ENCODE results near the gene CGB5.
"Not testable (repeated sequence)": the region's sequence is repeated elsewhere in the genome, so short reads cannot be mapped to it uniquely, and the experiment has no call there.

Gene CGB5

DNA sequence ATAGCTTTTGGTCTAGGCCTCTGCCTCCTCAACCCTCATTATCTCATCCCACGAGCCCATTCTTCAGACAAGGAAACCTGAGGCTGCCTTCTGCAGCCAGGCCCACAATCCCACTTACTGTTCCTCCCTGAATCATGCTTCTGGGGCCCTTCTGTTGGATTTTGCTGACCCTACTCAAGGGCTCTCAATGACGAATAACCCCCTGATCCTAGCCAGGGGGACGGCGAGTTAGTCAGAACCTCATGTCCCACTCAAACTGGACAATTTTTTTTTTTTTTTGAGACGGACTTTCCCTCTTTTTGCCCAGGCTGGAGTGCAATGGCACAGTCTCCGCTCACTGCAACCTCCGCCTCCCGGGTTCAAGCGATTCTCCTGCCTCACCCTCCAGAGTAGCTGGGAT lies 21.5 kb upstream of the CGB5 start:
- no peak for DNase-seq

DNA sequence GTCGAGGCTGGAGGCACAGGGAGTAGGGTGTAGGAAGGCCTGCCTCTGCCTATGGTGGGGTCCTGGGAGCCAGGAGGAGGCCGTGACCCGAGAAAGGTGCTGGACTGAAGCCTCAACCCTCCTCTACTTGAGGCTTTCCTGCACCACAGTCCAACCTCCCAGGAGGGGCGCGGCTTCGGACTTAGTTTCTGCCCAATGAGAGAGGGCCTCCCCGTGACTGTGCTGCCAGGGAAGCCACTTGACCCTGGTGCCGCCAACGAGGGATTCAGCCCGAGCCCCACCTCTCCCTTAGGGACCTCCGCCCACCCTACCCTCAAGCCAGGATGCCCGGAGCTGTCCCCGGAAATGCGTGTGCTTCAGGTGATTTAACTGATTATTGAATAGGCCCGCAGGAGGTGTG lies 19.4 kb upstream of the CGB5 start, which contains the start of gene CGB3:
Gene CGB3 (minus strand): TSS at position 101 of the 400 bp plus-strand sequence. CDS start 362 bp downstream, outside the sequence.
- DNase-seq = not testable (repeated sequence)

DNA sequence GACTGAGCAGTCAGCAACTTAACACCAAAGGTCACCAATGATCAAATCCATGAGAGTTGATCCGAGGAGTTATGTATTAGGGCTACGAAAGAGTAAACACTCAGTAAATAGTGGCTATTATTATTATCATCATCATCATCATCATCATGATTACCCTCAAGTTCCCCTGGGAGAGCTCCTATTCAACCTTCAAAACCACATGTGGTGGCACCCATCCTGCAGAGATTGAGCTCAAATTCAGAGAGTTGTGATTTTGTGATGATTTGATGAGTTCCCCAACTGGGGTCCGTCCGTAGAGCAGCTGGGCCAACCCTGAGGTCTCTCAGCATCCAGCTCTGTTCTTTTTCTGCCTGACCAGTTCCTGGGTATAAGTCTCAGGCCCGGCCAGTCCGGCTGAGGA lies 18.6 kb upstream of the CGB5 start:
- DNase-seq = not testable (repeated sequence)

- not testable (repeated sequence) for DNase-seq
Measured at GRCh38 chr19:49025599-49025998, 18.0 kb upstream of the CGB5 start.

DNA sequence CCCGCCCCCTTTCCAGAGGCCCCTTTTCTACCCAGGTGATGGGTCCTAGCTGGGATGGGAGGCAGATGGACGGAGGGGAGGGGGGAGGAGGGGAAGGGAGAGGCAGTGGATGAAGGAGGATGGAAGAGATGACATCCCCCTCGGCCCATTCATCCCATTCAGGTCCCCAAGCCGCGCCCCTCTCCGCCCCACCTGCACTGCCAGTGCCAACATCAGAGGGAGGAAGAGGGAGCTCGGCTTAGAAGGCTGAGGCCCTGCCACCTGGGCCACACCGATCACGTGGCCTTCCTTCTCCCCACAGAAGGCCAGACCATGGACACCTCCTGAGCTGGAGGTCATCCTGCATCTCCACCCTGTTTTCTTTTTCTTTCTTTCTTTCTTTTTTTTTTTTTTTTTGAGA lies 15.0 kb upstream of the CGB5 start:
- not testable (repeated sequence) for DNase-seq

- not testable (repeated sequence) for DNase-seq
Measured at GRCh38 chr19:49029749-49030148, 13.9 kb upstream of the CGB5 start.

- DNase-seq = not testable (repeated sequence)
Measured at GRCh38 chr19:49030323-49030722, 13.3 kb upstream of the CGB5 start.

DNA sequence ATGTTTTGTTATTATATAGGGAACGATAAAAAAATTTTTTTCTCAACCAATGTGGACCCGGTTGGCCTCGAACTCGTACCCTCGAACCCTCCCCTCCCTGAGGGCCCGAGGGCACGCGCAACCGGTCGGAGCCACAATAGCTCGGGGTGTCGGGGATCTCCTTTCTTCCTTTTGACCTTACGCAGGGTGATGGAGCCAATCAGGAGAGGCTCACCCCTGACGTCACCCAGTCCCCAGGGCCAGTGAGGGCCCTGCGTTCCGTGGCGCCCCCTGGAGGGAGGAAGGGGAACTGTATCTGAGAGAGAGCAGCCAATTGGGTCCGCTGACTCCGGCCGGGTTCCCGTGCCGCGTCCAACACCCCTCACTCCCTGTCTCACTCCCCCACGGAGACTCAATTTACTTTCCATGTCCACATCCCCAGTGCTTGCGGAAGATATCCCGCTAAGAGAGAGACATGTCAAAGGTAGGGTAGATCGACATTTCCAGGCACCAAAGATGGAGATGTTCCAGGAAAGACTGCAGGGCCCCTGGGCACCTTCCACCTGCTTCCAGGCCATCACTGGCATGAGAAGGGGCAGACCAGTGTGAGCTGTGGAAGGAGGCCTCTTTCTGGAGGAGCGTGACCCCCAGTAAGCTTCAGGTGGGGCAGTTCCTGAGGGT lies 11.9 kb upstream of the CGB5 start, which contains the start of gene CGB2:
Gene CGB2 (plus strand): TSS at position 249 of the 660 bp plus-strand sequence. CDS start 206 bp downstream, at position 455.
- DNase-seq = not testable (repeated sequence)

DNA sequence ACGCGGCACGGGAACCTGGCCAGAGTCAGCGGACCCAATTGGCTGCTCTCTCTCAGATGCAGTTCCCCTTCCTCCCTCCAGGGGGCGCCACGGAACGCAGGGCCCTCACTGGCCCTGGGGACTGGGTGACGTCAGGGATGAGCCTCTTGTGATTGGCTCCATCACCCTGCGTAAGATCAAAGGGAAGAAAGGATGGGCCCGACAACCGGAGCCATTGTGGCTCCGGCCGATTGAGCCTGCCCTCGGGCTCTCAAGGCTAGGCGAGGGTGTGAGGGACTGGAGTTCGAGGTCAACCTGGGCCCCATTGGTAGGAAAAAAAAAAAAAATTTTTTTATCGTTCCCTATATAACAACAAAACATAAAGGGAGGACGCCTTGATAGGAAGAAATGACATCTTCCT lies 6.8 kb upstream of the CGB5 start, which contains the start of gene CGB1:
Gene CGB1 (minus strand): TSS at position 81 of the 400 bp plus-strand sequence. CDS start 184 bp downstream, outside the sequence.
- DNase-seq = not testable (repeated sequence)

DNA sequence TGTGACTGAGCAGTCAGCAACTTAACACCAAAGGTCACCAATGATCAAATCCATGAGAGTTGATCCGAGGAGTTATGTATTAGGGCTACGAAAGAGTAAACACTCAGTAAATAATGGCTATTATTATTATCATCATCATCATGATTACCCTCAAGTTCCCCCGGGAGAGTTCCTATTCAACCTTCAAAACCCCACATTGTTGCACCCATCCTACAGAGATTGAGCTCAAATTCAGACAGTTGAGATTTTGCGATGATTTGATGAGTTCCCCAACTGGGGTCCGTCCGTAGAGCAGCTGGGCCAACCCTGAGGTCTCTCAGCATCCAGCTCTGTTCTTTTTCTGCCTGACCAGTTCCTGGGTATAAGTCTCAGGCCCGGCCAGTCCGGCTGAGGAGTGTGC lies 5.5 kb upstream of the CGB5 start:
- DNase-seq = not testable (repeated sequence)

DNA sequence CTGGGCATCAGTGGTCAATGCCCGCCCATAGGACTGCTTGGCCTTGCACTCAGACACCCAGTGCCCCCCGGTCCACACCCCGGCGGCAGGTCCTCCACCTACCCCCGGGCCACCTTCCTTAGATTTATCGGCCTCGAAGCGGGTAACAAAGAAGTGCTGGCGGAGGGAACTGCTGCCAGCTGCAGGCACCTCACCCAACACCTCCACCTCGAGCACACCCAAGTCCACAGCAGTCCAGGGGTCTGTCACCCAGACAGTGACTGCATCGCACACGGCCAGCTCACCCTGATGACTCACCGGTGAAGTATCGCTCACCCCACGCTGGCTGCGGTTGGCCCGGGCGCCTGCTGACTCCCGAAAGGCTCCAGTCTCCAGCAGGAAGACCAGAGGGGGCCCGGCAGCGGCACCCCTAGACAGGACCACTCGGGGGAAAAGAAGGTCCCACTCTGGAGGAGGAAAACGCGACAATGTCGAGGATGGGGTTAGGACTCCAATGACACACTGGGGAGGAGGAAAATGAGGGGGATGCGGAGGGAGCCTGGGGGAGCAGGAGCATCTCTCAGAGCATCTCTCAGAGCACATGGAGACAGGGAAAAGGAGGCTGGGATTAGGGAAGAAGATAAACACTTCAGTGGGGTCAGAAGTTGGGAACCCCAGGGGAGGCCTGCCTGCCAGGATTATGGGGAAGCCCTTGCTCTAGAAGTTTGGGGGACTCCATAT lies 4.9 kb upstream of the CGB5 start:
- not testable (repeated sequence) for DNase-seq

DNA sequence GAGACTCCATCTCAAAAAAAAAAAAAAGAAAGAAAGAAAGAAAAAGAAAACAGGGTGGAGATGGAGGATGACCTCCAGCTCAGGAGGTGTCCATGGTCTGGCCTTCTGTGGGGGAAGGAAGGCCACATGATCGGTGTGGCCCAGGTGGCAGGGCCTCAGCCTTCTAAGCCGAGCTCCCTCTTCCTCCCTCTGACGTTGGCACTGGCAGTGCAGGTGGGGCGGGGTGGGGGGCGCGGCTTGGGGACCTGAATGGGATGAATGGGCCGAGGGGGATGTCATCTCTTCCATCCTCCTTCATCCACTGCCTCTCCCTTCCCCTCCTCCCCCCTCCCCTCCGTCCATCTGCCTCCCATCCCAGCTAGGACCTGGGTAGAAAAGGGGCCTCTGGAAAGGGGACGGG lies 3.9 kb upstream of the CGB5 start:
- DNase-seq = not testable (repeated sequence)

- DNase-seq = no peak
Measured at GRCh38 chr19:49042177-49042576, 1.5 kb upstream of the CGB5 start.

DNA sequence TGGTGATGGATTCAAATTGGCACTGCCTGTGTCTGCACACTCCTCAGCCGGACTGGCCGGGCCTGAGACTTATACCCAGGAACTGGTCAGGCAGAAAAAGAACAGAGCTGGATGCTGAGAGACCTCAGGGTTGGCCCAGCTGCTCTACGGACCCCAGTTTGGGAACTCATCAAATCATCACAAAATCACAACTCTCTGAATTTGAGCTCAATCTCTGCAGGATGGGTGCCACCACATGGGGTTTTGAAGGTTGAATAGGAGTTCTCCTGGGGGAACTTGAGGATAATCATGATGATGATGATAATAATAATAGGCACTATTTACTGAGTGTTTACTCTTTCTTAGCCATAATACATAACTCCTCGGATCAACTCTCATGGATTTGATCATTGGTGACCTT lies 982 bp upstream of the CGB5 start:
- not testable (repeated sequence) for DNase-seq

GRCh38 chr19:49049011-49049410 lies 5.4 kb downstream of the CGB5 start, which contains the start of gene CGB8:
Gene CGB8, minus strand, starts transcription at chr19:49049111. Its CDS starts 372 bp downstream, at chr19:49048739.
- DNase-seq = not testable (repeated sequence)

DNA sequence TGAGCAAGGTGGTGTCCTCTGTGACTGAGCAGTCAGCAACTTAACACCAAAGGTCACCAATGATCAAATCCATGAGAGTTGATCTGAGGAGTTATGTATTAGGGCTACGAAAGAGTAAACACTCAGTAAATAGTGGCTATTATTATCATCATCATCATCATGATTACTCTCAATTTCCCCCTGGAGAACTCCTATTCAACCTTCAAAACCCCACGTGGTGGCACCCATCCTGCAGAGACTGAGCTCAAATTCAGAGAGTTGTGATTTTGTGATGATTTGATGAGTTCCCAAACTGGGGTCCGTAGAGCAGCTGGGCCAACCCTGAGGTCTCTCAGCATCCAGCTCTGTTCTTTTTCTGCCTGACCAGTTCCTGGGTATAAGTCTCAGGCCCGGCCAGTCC lies 6.2 kb downstream of the CGB5 start:
- DNase-seq = not testable (repeated sequence)

GRCh38 chr19:49050376-49051033 lies 6.9 kb downstream of the CGB5 start:
- DNase-seq = not testable (repeated sequence)

GRCh38 chr19:49056101-49056901 lies 12.7 kb downstream of the CGB5 start:
- DNase-seq = peak; percentile 36

- not testable (repeated sequence) for DNase-seq
Measured at GRCh38 chr19:49056902-49057596, 13.4 kb downstream of the CGB5 start.

DNA sequence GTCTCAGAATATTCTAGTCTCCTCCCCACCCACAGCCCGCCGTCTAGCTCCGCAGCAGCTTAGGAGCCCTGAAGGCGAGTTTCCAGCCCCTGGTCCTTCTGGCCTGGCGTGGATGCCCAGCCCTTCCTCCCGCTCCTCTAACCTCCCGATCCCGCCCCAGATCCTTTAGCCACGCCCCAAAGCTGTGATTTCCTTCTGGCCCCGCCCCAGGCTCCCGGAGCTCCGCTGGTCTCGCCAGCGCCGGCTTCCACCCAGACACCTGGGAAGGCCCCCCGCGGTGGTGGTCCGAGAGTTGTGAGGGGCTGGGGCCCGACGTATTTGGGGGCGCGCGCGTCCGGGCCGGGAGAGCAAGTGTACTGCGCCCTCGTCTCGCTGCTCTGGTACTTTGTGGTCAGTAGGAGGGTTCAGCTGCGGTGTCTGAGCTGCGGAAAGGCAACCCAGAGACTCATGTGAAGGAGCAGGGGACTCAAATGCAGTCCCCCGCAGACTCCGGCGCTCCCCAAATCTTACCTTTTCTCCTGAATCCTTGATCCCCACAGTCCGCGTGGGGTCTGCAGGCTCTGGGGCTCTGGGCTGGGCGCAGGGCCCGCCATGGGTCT lies 14.1 kb downstream of the CGB5 start, which contains the start of gene CGB7:
Gene CGB7 (minus strand): TSS at position 114 of the 599 bp plus-strand sequence. CDS start 2,374 bp downstream, outside the sequence.
- DNase-seq = no peak

DNA sequence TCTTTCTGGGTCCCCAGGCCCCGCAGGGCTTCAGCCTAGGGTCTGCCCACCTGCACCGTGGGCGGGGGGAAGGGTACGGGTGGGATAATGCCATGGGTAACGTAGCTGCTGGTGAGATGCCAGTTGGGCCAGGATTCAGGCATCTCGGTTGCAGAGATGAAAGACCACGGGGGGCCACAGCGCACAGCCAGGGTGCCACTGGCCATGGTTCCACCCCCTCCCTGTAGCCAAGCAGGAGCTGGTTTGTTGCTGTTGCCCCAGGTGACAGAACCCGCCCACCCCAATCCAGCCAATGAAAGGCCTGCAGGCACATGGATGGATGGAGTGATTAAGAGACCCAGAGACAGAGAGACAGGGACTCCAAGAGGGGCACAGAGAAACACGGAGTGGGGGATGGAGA lies 14.9 kb downstream of the CGB5 start:
- DNase-seq = no peak

All from activated gamma-delta T cell (primary cell).